HCT116 (cell line): ENCODE results near the gene SMYD3. TPM values are rescaled to one million over a fixed set of nuclear protein-coding genes. Genes with fewer than 3 reads are reported as not detected.
"Not testable (repeated sequence)": the region's sequence is repeated elsewhere in the genome, so short reads cannot be mapped to it uniquely, and the experiment has no call there.

ENCODE experiments used
- ATAC-seq: fragments of 200-7000 bp; cut with Tn5 transposase; 2 replicates; pipeline ENCODE4 v1.9.1; 2020; ENCODE audit warnings: mild to moderate bottlenecking, moderate library complexity
- BruUV-seq: library from RNA; stranded (reverse); fragments of 400-500 nt; replicated peaks from 2 replicates; lab custom pipeline; 2021; lab: Mats Ljungman, UMichigan
- CTCF ChIA-PET: fragments of 300-600 bp; sonication (Branson Sonifier 250); formaldehyde crosslinking; loops from one replicate; lab custom pipeline; 2021; ENCODE audit warnings: antibody characterized with exemption; lab: Charles Lee
- POLR2A ChIA-PET: fragments of 300-600, 350-600 bp; sonication (Branson Sonifier 250); formaldehyde crosslinking; loops from one replicate; lab custom pipeline; 2021; ENCODE audit warnings: antibody characterized with exemption; lab: Charles Lee
- RAD21 ChIA-PET, 2 experiments: fragments of 300-600 bp; sonication (Branson Sonifier 250); formaldehyde crosslinking; loops; one replicate each; lab custom pipeline; 2023; ENCODE audit warnings: low total read pairs in 2 of 2; ENCODE audit not compliant: uncharacterized antibody in 2 of 2, unreplicated experiment in 2 of 2, low non-redundant PET in 1 of 2; lab: Charles Lee
- DNase-seq: peaks from one replicate; pipeline ENCODE4 v3.0.0-alpha.2; 2010; ENCODE audit warnings: low read depth, low spot score
- H2AFZ ChIP-seq: fragments of 200-600 bp; shearing (Covaris generic), sonication (generic); 2 replicates; pipeline ENCODE4 v1.6.1; 2017; ENCODE audit warnings: low read depth, mixed run types, mixed read lengths, antibody characterized with exemption, low read length; ENCODE audit not compliant: poor library complexity, severe bottlenecking
- H3K27ac ChIP-seq: 2 replicates; pipeline ENCODE4 v1.5.1; 2012; ENCODE audit warnings: low read depth, low read length
- H3K27me3 ChIP-seq: fragments of 200-600 bp; sonication (generic); 2 replicates; pipeline ENCODE4 v1.6.1; 2016; ENCODE audit warnings: mixed run types, low read length, mixed read lengths; ENCODE audit not compliant: insufficient read depth
- H3K36me3 ChIP-seq, 2 experiments: fragments of 200-500 bp in 1 of 2; fragments of 200-600 bp in 1 of 2; sonication (Bioruptor generic) in 1 of 2; sonication (generic) in 1 of 2; 2 replicates each; pipeline versions ENCODE4 v1.5.1 to v1.6.1; 2014 to 2016; ENCODE audit warnings: low read length in 2 of 2, inconsistent platforms in 1 of 2, mixed read lengths in 1 of 2, mixed run types in 1 of 2; ENCODE audit not compliant: insufficient read depth in 2 of 2, control insufficient read depth in 1 of 2
- H3K4me1 ChIP-seq, 2 experiments: fragments of 200-600 bp in 1 of 2; sonication (generic) in 1 of 2; 2 replicates each; pipeline versions ENCODE4 v1.5.1 to v1.6.1; 2012 to 2017; ENCODE audit warnings: low read length in 2 of 2, inconsistent platforms in 1 of 2, mild to moderate bottlenecking in 1 of 2, mixed read lengths in 1 of 2, mixed run types in 1 of 2, moderate library complexity in 1 of 2; ENCODE audit not compliant: insufficient read depth in 2 of 2, control insufficient read depth in 1 of 2
- H3K4me2 ChIP-seq: fragments of 200-600 bp; sonication (generic); 2 replicates; pipeline ENCODE4 v1.6.1; 2017; ENCODE audit warnings: mixed run types, low read length, mixed read lengths
- H3K4me3 ChIP-seq, 2 experiments: fragments of 200-600 bp in 1 of 2; sonication (generic) in 1 of 2; replicated peaks in 1 of 2; 2 replicates each; pipeline ENCODE4 v1.5.1; 2011 to 2016; ENCODE audit warnings: low read length in 2 of 2, control low read depth in 1 of 2, low read depth in 1 of 2, mild to moderate bottlenecking in 1 of 2, mixed read lengths in 1 of 2, mixed run types in 1 of 2
- H3K79me2 ChIP-seq: fragments of 200-600 bp; sonication (generic); 2 replicates; pipeline ENCODE4 v1.6.1; 2017; ENCODE audit warnings: mild to moderate bottlenecking, mixed run types, low read length, moderate library complexity, mixed read lengths; ENCODE audit not compliant: insufficient read depth
- H3K9ac ChIP-seq: fragments of 200-600 bp; sonication (generic); 2 replicates; pipeline ENCODE4 v1.6.1; 2016; ENCODE audit warnings: low read length, mixed read lengths
- H3K9me2 ChIP-seq: fragments of 200-600 bp; sonication (generic), shearing (Covaris generic); 2 replicates; pipeline ENCODE4 v1.6.1; 2017; ENCODE audit warnings: mixed run types, mild to moderate bottlenecking, moderate library complexity; ENCODE audit not compliant: insufficient read depth
- H3K9me3 ChIP-seq, 2 experiments: fragments of 200-500 bp in 1 of 2; fragments of 200-600 bp in 1 of 2; sonication (Bioruptor generic) in 1 of 2; sonication (generic) in 1 of 2; 2 replicates each; pipeline ENCODE4 v1.6.1; 2014 to 2017; ENCODE audit warnings: low read length in 2 of 2, mixed read lengths in 2 of 2, inconsistent platforms in 1 of 2, low read depth in 1 of 2, mild to moderate bottlenecking in 1 of 2, mixed run types in 1 of 2, moderate library complexity in 1 of 2; ENCODE audit not compliant: control insufficient read depth in 1 of 2, insufficient read depth in 1 of 2
- H4K20me1 ChIP-seq: fragments of 200-600 bp; sonication (generic), shearing (Covaris generic); 2 replicates; pipeline ENCODE4 v1.6.1; 2017; ENCODE audit warnings: mixed run types, mild to moderate bottlenecking, moderate library complexity; ENCODE audit not compliant: insufficient read depth
- CEBPB ChIP-seq: IDR thresholded peaks from 2 replicates; pipeline ENCODE4 v1.6.1; 2012; ENCODE audit warnings: low read depth
- FOSL1 ChIP-seq: IDR thresholded peaks from 2 replicates; pipeline ENCODE4 v1.6.1; 2012; ENCODE audit warnings: low read depth
- SP1 ChIP-seq: IDR thresholded peaks from 2 replicates; pipeline ENCODE4 v1.6.1; 2012; ENCODE audit warnings: low read depth
- intact Hi-C: fragments of 100-400 bp; cut with micrococcal nuclease; formaldehyde crosslinking; loops from 2 replicates; pipeline ENCODE4 v1.10.0; 2022
- total RNA-seq: library from RNA; stranded (reverse); gene quantifications from one replicate; pipeline ENCODE4 v1.2.1, GENCODE V29; 2021; ENCODE audit not compliant: unreplicated experiment

The SMYD3 gene
- total RNA-seq, 1 experiment from 2014 or later = 33.6 TPM

- Histone ChIP-seq H3K9ac (no peak overlapping the region), H2AFZ (no peak overlapping the region), H3K9me2 (no peaks in the 10 kb centered on the region), H3K79me2 (no peaks in the 10 kb centered on the region), H3K4me1 (peaks cover 2 to 17% of the 10 kb centered on the region in 2 experiments; a peak in 3 of 4 replicates), H3K9me3 (no peaks in the 10 kb centered on the region), H3K36me3 (no peaks in the 10 kb centered on the region), H3K27me3 (no peaks in the 10 kb centered on the region), H3K4me2 (peak overlapping the region; percentile 37), H3K27ac (no peak overlapping the region; the same call in 1 of the 2 replicates), H3K4me3 (no peak overlapping the region), H4K20me1 (no peaks in the 10 kb centered on the region)
- no peak; the same call in 1 of the 2 replicates for TF ChIP-seq SP1
- peak; percentile 85 for TF ChIP-seq CEBPB
- peak; percentile 21; the same call in 1 of the 2 replicates for TF ChIP-seq FOSL1
- DNase-seq (no peak), ATAC-seq (peak; percentile 63; the same call in 1 of the 2 replicates)
- BruUV-seq = no TSS peak
- intact Hi-C loops = no loop called here
- ChIA-PET RAD21 (interaction anchor here in 1 of 2 experiments (0.6 kb wide), 1 partner anchor 529 kb away, joined by 4 read pairs; no protein-coding TSS in a partner anchor), POLR2A (no interaction called here), CTCF (no interaction called here)
Observed at GRCh38 chr1:245822996-245823395, 684.1 kb downstream of the SMYD3 start.

- H3K4me3 ChIP-seq, POLR2A ChIA-PET, H3K79me2 ChIP-seq, H3K9ac ChIP-seq, H3K9me3 ChIP-seq, intact Hi-C loops, RAD21 ChIA-PET, BruUV-seq, CTCF ChIA-PET, H3K27me3 ChIP-seq, H3K4me2 ChIP-seq, ATAC-seq, H2AFZ ChIP-seq, H3K9me2 ChIP-seq, DNase-seq, H3K4me1 ChIP-seq, H3K36me3 ChIP-seq, H3K27ac ChIP-seq, H4K20me1 ChIP-seq: not testable (repeated sequence)
Observed at GRCh38 chr1:245818363-245818762, 688.7 kb downstream of the SMYD3 start.

- H3K79me2 ChIP-seq, H3K36me3 ChIP-seq, intact Hi-C loops, H3K4me3 ChIP-seq, H3K4me2 ChIP-seq, H3K4me1 ChIP-seq, POLR2A ChIA-PET, CTCF ChIA-PET, H2AFZ ChIP-seq, H4K20me1 ChIP-seq, ATAC-seq, H3K27me3 ChIP-seq, H3K27ac ChIP-seq, DNase-seq, BruUV-seq, RAD21 ChIA-PET, H3K9me3 ChIP-seq, H3K9ac ChIP-seq, H3K9me2 ChIP-seq: not testable (repeated sequence)
Observed at GRCh38 chr1:245816496-245816895, 690.6 kb downstream of the SMYD3 start.
